Esophagus squamous epithelium (tissue), 5 donors: ENCODE results near the gene OBP2B. TPM values are rescaled to one million over a fixed set of nuclear protein-coding genes. Genes with fewer than 3 reads are reported as not detected.
"Not testable (repeated sequence)": the region's sequence is repeated elsewhere in the genome, so short reads cannot be mapped to it uniquely, and the experiment has no call there.

Source experiments
- DNase-seq: peaks from one replicate; lab custom pipeline; 2025; lab: John Stamatoyannopoulos, UW
- H3K27ac ChIP-seq, 4 donors: fragments of 200-600 bp; sonication (generic); one replicate each; pipeline ENCODE4 v1.5.1; 2016 to 2019; ENCODE audit warnings: mild to moderate bottlenecking in 1 of 4
- H3K27me3 ChIP-seq, 4 donors: fragments of 200-600 bp; sonication (generic); 1 replicate in 3 of 4; 2 replicates in 1 of 4; pipeline versions ENCODE4 v1.5.1 to v1.6.0; 2017 to 2021; ENCODE audit warnings: antibody characterized with exemption in 1 of 4
- H3K36me3 ChIP-seq, 3 donors: fragments of 200-600 bp; sonication (generic); one replicate each; pipeline ENCODE4 v1.5.1; 2016 to 2019
- H3K4me1 ChIP-seq, 3 donors: fragments of 200-600 bp; sonication (generic); one replicate each; pipeline ENCODE4 v1.5.1; 2017 to 2019
- H3K4me3 ChIP-seq, 4 donors: fragments of 200-600 bp; sonication (generic); 1 replicate in 3 of 4; 2 replicates in 1 of 4; pipeline ENCODE4 v1.5.1; 2016 to 2019; ENCODE audit warnings: mild to moderate bottlenecking in 2 of 4, moderate library complexity in 1 of 4
- H3K9me3 ChIP-seq, 3 donors: fragments of 200-600 bp; sonication (generic); one replicate each; pipeline ENCODE4 v1.5.1; 2016 to 2019
- POLR2A ChIP-seq, 4 donors: fragments of 450-650 bp; IDR thresholded peaks; one replicate each; pipeline ENCODE4 v1.6.1; 2017; ENCODE audit warnings: antibody characterized with exemption in 4 of 4, mild to moderate bottlenecking in 4 of 4, moderate library complexity in 3 of 4
- WGBS, 2 donors: methylation state at CpG; one replicate each; pipeline ENCODE4 v1.1.5; 2018; 5-methylcytosine and 5-hydroxymethylcytosine counted together
- intact Hi-C: fragments of 100-400 bp; cut with DNase I; formaldehyde crosslinking; loops from one replicate; pipeline ENCODE4 v1.15.0; 2022
- total RNA-seq, 4 donors: library from RNA; depleted of rRNA; stranded (reverse); fragments of >200 nt; gene quantifications; one replicate each; pipeline ENCODE4 v1.1.0, GENCODE V29; 2016
- TF ChIP-seq, protein P1 (sequence below), 6 experiments: fragments of 450-650 bp in 4 of 6; fragments of 200-600 bp in 2 of 6; sonication (generic) in 2 of 6; IDR thresholded peaks; one replicate each; pipeline ENCODE4 v1.5.1; 2016 to 2019; ENCODE audit warnings: antibody characterized with exemption in 6 of 6, mild to moderate bottlenecking in 4 of 6, moderate library complexity in 4 of 6
- donor health status: DM: yes; HTN: yes; CAD: no.

OBP2B gene
- total RNA-seq, 4 donors from 2014 or later = not detected

DNA sequence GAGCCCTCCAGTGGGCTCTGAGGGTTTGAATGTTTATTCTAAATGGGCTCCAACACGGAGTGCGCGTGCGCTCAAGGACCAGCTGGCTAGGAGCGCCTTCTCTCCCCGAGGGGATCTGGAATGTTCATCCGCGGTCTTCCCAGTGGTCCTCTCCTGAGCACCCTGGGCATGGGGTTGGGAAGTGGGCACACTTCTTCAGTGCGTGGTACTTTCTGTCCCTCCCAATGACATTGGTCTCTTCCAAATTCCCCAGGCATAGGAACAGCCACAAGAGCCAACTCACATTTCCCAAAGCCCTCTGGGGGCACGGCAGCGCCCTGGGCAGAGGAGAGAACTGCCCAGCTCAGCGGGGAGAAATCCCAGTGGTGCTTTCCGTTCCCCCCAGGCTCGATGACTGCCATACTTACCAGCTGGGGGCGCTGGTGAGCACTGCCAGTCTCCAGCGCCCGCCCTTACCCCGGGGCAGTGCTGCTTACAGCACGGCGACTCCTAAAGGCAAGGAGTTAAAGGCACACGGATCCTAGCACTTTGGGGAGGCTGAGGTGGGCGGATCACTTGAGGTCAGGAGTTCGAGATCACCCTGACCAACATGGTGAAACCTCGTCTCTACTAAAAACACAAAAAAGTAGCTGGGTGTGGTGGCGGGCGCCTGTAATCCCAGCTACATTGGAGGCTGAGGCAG is 29.9 kb upstream of the OBP2B start:
- H3K27ac ChIP-seq = peak overlapping the region; percentile 54 to 86 (median 77)
- peaks cover 21 to 35% (median 22%) of the 10 kb centered on the region in 3 donors for H3K4me1 ChIP-seq
- peaks cover 0 to 28% (median 0%) of the 10 kb centered on the region in 4 donors for H3K27me3 ChIP-seq
- 14 to 29% methylated on average over 12 of the region's 26 CpGs for WGBS, 2 donors
- TF ChIP-seq POLR2A (IDR thresholded peaks at IDR 0.05) = peak in 1 of 4 donors; percentile 7
- TF ChIP-seq, protein P1, sequence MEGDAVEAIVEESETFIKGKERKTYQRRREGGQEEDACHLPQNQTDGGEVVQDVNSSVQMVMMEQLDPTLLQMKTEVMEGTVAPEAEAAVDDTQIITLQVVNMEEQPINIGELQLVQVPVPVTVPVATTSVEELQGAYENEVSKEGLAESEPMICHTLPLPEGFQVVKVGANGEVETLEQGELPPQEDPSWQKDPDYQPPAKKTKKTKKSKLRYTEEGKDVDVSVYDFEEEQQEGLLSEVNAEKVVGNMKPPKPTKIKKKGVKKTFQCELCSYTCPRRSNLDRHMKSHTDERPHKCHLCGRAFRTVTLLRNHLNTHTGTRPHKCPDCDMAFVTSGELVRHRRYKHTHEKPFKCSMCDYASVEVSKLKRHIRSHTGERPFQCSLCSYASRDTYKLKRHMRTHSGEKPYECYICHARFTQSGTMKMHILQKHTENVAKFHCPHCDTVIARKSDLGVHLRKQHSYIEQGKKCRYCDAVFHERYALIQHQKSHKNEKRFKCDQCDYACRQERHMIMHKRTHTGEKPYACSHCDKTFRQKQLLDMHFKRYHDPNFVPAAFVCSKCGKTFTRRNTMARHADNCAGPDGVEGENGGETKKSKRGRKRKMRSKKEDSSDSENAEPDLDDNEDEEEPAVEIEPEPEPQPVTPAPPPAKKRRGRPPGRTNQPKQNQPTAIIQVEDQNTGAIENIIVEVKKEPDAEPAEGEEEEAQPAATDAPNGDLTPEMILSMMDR (IDR thresholded peaks at IDR 0.05) = peak; percentile 37 to 90 (median 69)
- peak overlapping the region; percentile 9 to 50 (median 36) for H3K4me3 ChIP-seq
- no peaks in the 10 kb centered on the region for H3K9me3 ChIP-seq
- no peaks in the 10 kb centered on the region for H3K36me3 ChIP-seq
- intact Hi-C loops = no loop called here
- DNase-seq = no peak

GRCh38 chr9:133238272-133238850 is 29.3 kb upstream of the OBP2B start:
- Histone ChIP-seq H3K4me3 (peak overlapping the region; percentile 9 to 50 (median 36)), H3K27ac (peak overlapping the region; percentile 54 to 86 (median 77)), H3K4me1 (peaks cover 21 to 35% (median 22%) of the 10 kb centered on the region in 3 donors), H3K9me3 (no peaks in the 10 kb centered on the region), H3K36me3 (no peaks in the 10 kb centered on the region), H3K27me3 (peaks cover 0 to 28% (median 0%) of the 10 kb centered on the region in 4 donors)
- intact Hi-C loops = no loop called here
- TF ChIP-seq, protein P1 (IDR thresholded peaks at IDR 0.05) = no peak
- peak in 1 of 4 donors; percentile 11 for TF ChIP-seq POLR2A (IDR thresholded peaks at IDR 0.05)
- WGBS, 2 donors = 12 to 47% methylated on average over 9 to 13 of the region's 25 CpGs
- no peak for DNase-seq

- TF ChIP-seq, protein P1 (IDR thresholded peaks at IDR 0.05) = no peak
- TF ChIP-seq POLR2A (IDR thresholded peaks at IDR 0.05) = no peak
- H3K4me3 ChIP-seq = peak overlapping the region in 1 of 4 donors; percentile 18
- no peaks in the 10 kb centered on the region for H3K36me3 ChIP-seq
- no peaks in the 10 kb centered on the region for H3K9me3 ChIP-seq
- WGBS, 2 donors = 27% methylated on average over 12 to 13 of the region's 17 CpGs
- H3K27ac ChIP-seq = peak overlapping the region; percentile 54 to 80 (median 77)
- intact Hi-C loops = no loop called here
- H3K4me1 ChIP-seq = peaks cover 21 to 35% (median 22%) of the 10 kb centered on the region in 3 donors
- DNase-seq = no peak
- H3K27me3 ChIP-seq = peaks cover 0 to 23% (median 0%) of the 10 kb centered on the region in 4 donors
These were observed 28.1 kb upstream of the OBP2B start for GRCh38 chr9:133237035-133237731.

GRCh38 chr9:133236291-133237034 is 27.4 kb upstream of the OBP2B start:
- H3K36me3 ChIP-seq, DNase-seq, H3K9me3 ChIP-seq, intact Hi-C loops, H3K4me3 ChIP-seq: not testable (repeated sequence)
- H3K4me1 ChIP-seq = peaks cover 21 to 35% (median 22%) of the 10 kb centered on the region in 3 donors
- 75 to 83% methylated on average over 3 to 5 of the region's 19 CpGs for WGBS, 2 donors
- peak overlapping the region; percentile 54 to 80 (median 77) for H3K27ac ChIP-seq
- H3K27me3 ChIP-seq = peaks cover 0 to 22% (median 0%) of the 10 kb centered on the region in 4 donors

- Histone ChIP-seq H3K27ac (no peak overlapping the region), H3K27me3 (peaks cover 0 to 19% (median 0%) of the 10 kb centered on the region in 4 donors), H3K4me1 (peaks cover 21 to 35% (median 22%) of the 10 kb centered on the region in 3 donors), H3K36me3 (no peaks in the 10 kb centered on the region), H3K4me3 (no peak overlapping the region), H3K9me3 (no peaks in the 10 kb centered on the region)
- intact Hi-C loops = no loop called here
- no peak for DNase-seq
- TF ChIP-seq, protein P1 (IDR thresholded peaks at IDR 0.05) = no peak
- no peak for TF ChIP-seq POLR2A (IDR thresholded peaks at IDR 0.05)
- 41 to 80% methylated on average over 1 to 4 of the region's 11 CpGs for WGBS, 2 donors
These were observed 26.6 kb upstream of the OBP2B start for GRCh38 chr9:133235549-133236222.
